NB4 (cell line): ENCODE measurements around the gene SYTL2.

Experiments used
- DNase-seq: peaks from one replicate; pipeline ENCODE4 v3.0.0; 2010; ENCODE audit warnings: low read depth
- H3K4me3 ChIP-seq: one replicate; pipeline ENCODE4 v1.5.1; 2011; ENCODE audit warnings: mild to moderate bottlenecking, low read depth, low read length, moderate library complexity
- CTCF ChIP-seq: IDR thresholded peaks from one replicate; pipeline ENCODE4 v1.5.1; 2012; ENCODE audit warnings: low read depth, low read length
- MAX ChIP-seq: IDR thresholded peaks from 2 replicates; pipeline ENCODE4 v1.6.1; 2011; ENCODE audit warnings: low read depth, low read length
- MYC ChIP-seq: IDR thresholded peaks from 2 replicates; pipeline ENCODE4 v1.6.1; 2011; ENCODE audit warnings: low read depth, low read length
- POLR2A ChIP-seq: IDR thresholded peaks from 2 replicates; pipeline ENCODE4 v1.6.1; 2011; ENCODE audit warnings: mild to moderate bottlenecking; ENCODE audit not compliant: insufficient read length; ENCODE audit errors: extremely low read depth

The SYTL2 gene

GRCh38 chr11:85769771-85770170, 41.2 kb downstream of the SYTL2 start:
- TF ChIP-seq CTCF (no peak), MAX (no peak), MYC (no peak), POLR2A (no peak)
- DNase-seq, result no peak
- no peak overlapping the region for H3K4me3 ChIP-seq

GRCh38 chr11:85768473-85769146, 42.3 kb downstream of the SYTL2 start:
- DNase-seq, result no peak
- no peak for TF ChIP-seq MAX
- no peak for TF ChIP-seq MYC
- TF ChIP-seq POLR2A, result no peak
- no peak for TF ChIP-seq CTCF
- H3K4me3 ChIP-seq, result no peak overlapping the region

- TF ChIP-seq POLR2A (no peak), MAX (no peak), MYC (no peak), CTCF (no peak)
- H3K4me3 ChIP-seq, result no peak overlapping the region
Measured at GRCh38 chr11:85767246-85767945, 43.5 kb downstream of the SYTL2 start.

GRCh38 chr11:85766721-85767161, 44.2 kb downstream of the SYTL2 start:
- DNase-seq, result no peak
- TF ChIP-seq POLR2A (no peak), CTCF (no peak), MAX (no peak), MYC (no peak)
- no peak overlapping the region for H3K4me3 ChIP-seq

More at GRCh38 chr11:85767246-85767945, 43.5 kb downstream of the SYTL2 start:
- DNase-seq, result no peak

- no peak for DNase-seq
- no peak for TF ChIP-seq CTCF
- TF ChIP-seq POLR2A, result no peak
- TF ChIP-seq MAX, result no peak
- no peak for TF ChIP-seq MYC
- no peak overlapping the region for H3K4me3 ChIP-seq
Measured at GRCh38 chr11:85764796-85765195, 46.1 kb downstream of the SYTL2 start.
